Ectodermal cell (in vitro differentiated cells): ENCODE data around the gene NTF3.

Source experiments
- H3K27ac ChIP-seq: 2 replicates; pipeline ENCODE4 v1.7.0; 2013; ENCODE audit warnings: mild to moderate bottlenecking, low read depth, low read length; ENCODE audit not compliant: insufficient read depth, poor library complexity, severe bottlenecking
- H3K27me3 ChIP-seq: 2 replicates; pipeline ENCODE4 v1.7.0; 2013; ENCODE audit warnings: mild to moderate bottlenecking, low read length; ENCODE audit not compliant: insufficient read depth, control insufficient read depth, poor library complexity, severe bottlenecking
- H3K36me3 ChIP-seq: one replicate; pipeline ENCODE4 v1.7.0; 2013; ENCODE audit warnings: low read length; ENCODE audit not compliant: control insufficient read depth, insufficient read depth
- H3K4me1 ChIP-seq: one replicate; pipeline ENCODE4 v1.7.0; 2013; ENCODE audit warnings: low read length; ENCODE audit not compliant: control insufficient read depth, insufficient read depth
- H3K4me3 ChIP-seq: 2 replicates; pipeline ENCODE4 v1.7.0; 2013; ENCODE audit warnings: low read depth, low read length, control low read depth; ENCODE audit not compliant: insufficient read depth
- H3K9me3 ChIP-seq: 2 replicates; pipeline ENCODE4 v1.7.0; 2013; ENCODE audit warnings: mild to moderate bottlenecking, low read length, moderate library complexity; ENCODE audit not compliant: control insufficient read depth
- WGBS, 2 experiments: methylation state at CpG; one replicate each; pipeline ENCODE4 v1.1.7; 2013; ENCODE audit warnings: missing lambda C conversion rate in 2 of 2; 5-methylcytosine and 5-hydroxymethylcytosine counted together

NTF3 gene

GRCh38 chr12:5470703-5471102 lies 38.8 kb downstream of the NTF3 start:
- H3K4me3 ChIP-seq = no peak overlapping the region
- WGBS, 2 experiments = 85 to 92% methylated on average over 2 of the region's 2 CpGs
- H3K4me1 ChIP-seq = no peaks in the 10 kb centered on the region
- H3K36me3 ChIP-seq = no peaks in the 10 kb centered on the region
- no peaks in the 10 kb centered on the region for H3K9me3 ChIP-seq
- no peaks in the 10 kb centered on the region for H3K27me3 ChIP-seq
- H3K27ac ChIP-seq = no peak overlapping the region

GRCh38 chr12:5473076-5473782 lies 41.3 kb downstream of the NTF3 start:
- Histone ChIP-seq H3K27ac (no peak overlapping the region), H3K4me3 (no peak overlapping the region), H3K27me3 (no peaks in the 10 kb centered on the region), H3K4me1 (peaks cover 8% of the 10 kb centered on the region), H3K9me3 (no peaks in the 10 kb centered on the region), H3K36me3 (no peaks in the 10 kb centered on the region)
- 88 to 90% methylated on average over 6 of the region's 6 CpGs for WGBS, 2 experiments

- H3K27ac ChIP-seq = no peak overlapping the region
- no peaks in the 10 kb centered on the region for H3K27me3 ChIP-seq
- WGBS, 2 experiments = 88% methylated on average over 2 of the region's 2 CpGs
Measured at GRCh38 chr12:5473783-5474116, 41.8 kb downstream of the NTF3 start.

GRCh38 chr12:5476356-5476755 lies 44.4 kb downstream of the NTF3 start:
- Histone ChIP-seq H3K4me1 (peaks cover 25% of the 10 kb centered on the region), H3K4me3 (no peak overlapping the region), H3K27me3 (no peaks in the 10 kb centered on the region), H3K27ac (no peak overlapping the region), H3K36me3 (no peaks in the 10 kb centered on the region), H3K9me3 (no peaks in the 10 kb centered on the region)
- 95 to 96% methylated on average over 6 of the region's 6 CpGs for WGBS, 2 experiments

More at GRCh38 chr12:5473783-5474116, 41.8 kb downstream of the NTF3 start:
- Histone ChIP-seq H3K4me1 (peaks cover 9% of the 10 kb centered on the region), H3K9me3 (no peaks in the 10 kb centered on the region), H3K4me3 (no peak overlapping the region), H3K36me3 (no peaks in the 10 kb centered on the region)

GRCh38 chr12:5478081-5478706 lies 46.3 kb downstream of the NTF3 start:
- WGBS, 2 experiments = 29 to 31% methylated on average over 8 of the region's 8 CpGs
- H3K27ac ChIP-seq = no peak overlapping the region
- no peaks in the 10 kb centered on the region for H3K36me3 ChIP-seq

GRCh38 chr12:5479761-5480160 lies 47.9 kb downstream of the NTF3 start:
- 28 to 31% methylated on average over 3 of the region's 3 CpGs for WGBS, 2 experiments
- Histone ChIP-seq H3K4me3 (no peak overlapping the region), H3K27ac (peak overlapping the region; percentile 52)

More at GRCh38 chr12:5478081-5478706, 46.3 kb downstream of the NTF3 start:
- H3K27me3 ChIP-seq = no peaks in the 10 kb centered on the region
- peaks cover 25% of the 10 kb centered on the region for H3K4me1 ChIP-seq
- H3K9me3 ChIP-seq = no peaks in the 10 kb centered on the region
- no peak overlapping the region for H3K4me3 ChIP-seq

GRCh38 chr12:5480218-5480937 lies 48.5 kb downstream of the NTF3 start:
- Histone ChIP-seq H3K4me3 (peak overlapping the region; percentile 8), H3K27ac (peak overlapping the region; percentile 52), H3K4me1 (peaks cover 25% of the 10 kb centered on the region), H3K27me3 (no peaks in the 10 kb centered on the region), H3K36me3 (no peaks in the 10 kb centered on the region), H3K9me3 (no peaks in the 10 kb centered on the region)
- 1% methylated on average over 21 of the region's 21 CpGs for WGBS, 2 experiments

More at GRCh38 chr12:5479761-5480160, 47.9 kb downstream of the NTF3 start:
- peaks cover 25% of the 10 kb centered on the region for H3K4me1 ChIP-seq
- H3K36me3 ChIP-seq = no peaks in the 10 kb centered on the region
- no peaks in the 10 kb centered on the region for H3K27me3 ChIP-seq
- no peaks in the 10 kb centered on the region for H3K9me3 ChIP-seq

- Histone ChIP-seq H3K27ac (no peak overlapping the region), H3K4me3 (peak overlapping the region; percentile 8)
Measured at GRCh38 chr12:5480938-5481303, 49.0 kb downstream of the NTF3 start.

GRCh38 chr12:5481645-5482044 lies 49.7 kb downstream of the NTF3 start:
- Histone ChIP-seq H3K4me3 (no peak overlapping the region), H3K9me3 (no peaks in the 10 kb centered on the region), H3K27me3 (no peaks in the 10 kb centered on the region), H3K36me3 (no peaks in the 10 kb centered on the region), H3K27ac (no peak overlapping the region), H3K4me1 (peaks cover 25% of the 10 kb centered on the region)
- WGBS, 2 experiments = 90 to 92% methylated on average over 5 of the region's 5 CpGs

More at GRCh38 chr12:5480938-5481303, 49.0 kb downstream of the NTF3 start:
- H3K27me3 ChIP-seq = no peaks in the 10 kb centered on the region
- H3K9me3 ChIP-seq = no peaks in the 10 kb centered on the region
- H3K36me3 ChIP-seq = no peaks in the 10 kb centered on the region
- H3K4me1 ChIP-seq = peaks cover 25% of the 10 kb centered on the region
- WGBS, 2 experiments = 5% methylated on average over 10 of the region's 10 CpGs

- 94 to 96% methylated on average over 6 of the region's 6 CpGs for WGBS, 2 experiments
- no peaks in the 10 kb centered on the region for H3K36me3 ChIP-seq
- H3K27me3 ChIP-seq = no peaks in the 10 kb centered on the region
- no peaks in the 10 kb centered on the region for H3K9me3 ChIP-seq
- H3K27ac ChIP-seq = no peak overlapping the region
- H3K4me1 ChIP-seq = peaks cover 13% of the 10 kb centered on the region
- no peak overlapping the region for H3K4me3 ChIP-seq
Measured at GRCh38 chr12:5484426-5484825, 52.5 kb downstream of the NTF3 start.
